ENCODE data around the gene PIK3C2G. TPM values are rescaled to one million over a fixed set of nuclear protein-coding genes. Genes with fewer than 3 reads are reported as not detected.

PIK3C2G gene
- total RNA-seq, 1 experiment from 2014 or later, result not detected

GRCh38 chr12:18258929-18259328 is 2.4 kb upstream of the PIK3C2G start:
- no peaks in the 10 kb centered on the region for H3K4me1 ChIP-seq (replicated peaks)
- H3K9me3 ChIP-seq (replicated peaks), result no peaks in the 10 kb centered on the region
- no peak for DNase-seq (ENCODE audit: low read depth in 1 of 2, low spot score in 2 of 2)
- H3K36me3 ChIP-seq, result no peaks in the 10 kb centered on the region
- H3K27ac ChIP-seq, result no peak overlapping the region
- H3K4me3 ChIP-seq, result no peak overlapping the region
- no peaks in the 10 kb centered on the region for H3K27me3 ChIP-seq (replicated peaks)

- Histone ChIP-seq H3K36me3 (no peaks in the 10 kb centered on the region), H3K4me1 (replicated peaks) (no peaks in the 10 kb centered on the region), H3K4me3 (no peak overlapping the region), H3K27me3 (replicated peaks) (no peaks in the 10 kb centered on the region), H3K9me3 (replicated peaks) (no peaks in the 10 kb centered on the region), H3K27ac (no peak overlapping the region)
- no peak for DNase-seq (ENCODE audit: low read depth in 1 of 2, low spot score in 2 of 2)
Observed at GRCh38 chr12:18259906-18260682, 1.2 kb upstream of the PIK3C2G start.

GRCh38 chr12:18261906-18262305 is 588 bp downstream of the PIK3C2G start:
- no peak overlapping the region for H3K27ac ChIP-seq
- no peak overlapping the region for H3K4me3 ChIP-seq
- no peaks in the 10 kb centered on the region for H3K4me1 ChIP-seq (replicated peaks)
- H3K27me3 ChIP-seq (replicated peaks), result no peaks in the 10 kb centered on the region
- DNase-seq (ENCODE audit: low read depth in 1 of 2, low spot score in 2 of 2), result no peak
- H3K9me3 ChIP-seq (replicated peaks), result no peaks in the 10 kb centered on the region
- H3K36me3 ChIP-seq, result no peaks in the 10 kb centered on the region

- Histone ChIP-seq H3K4me1 (replicated peaks) (no peaks in the 10 kb centered on the region), H3K27ac (no peak overlapping the region), H3K36me3 (no peaks in the 10 kb centered on the region), H3K9me3 (replicated peaks) (no peaks in the 10 kb centered on the region), H3K4me3 (no peak overlapping the region), H3K27me3 (replicated peaks) (no peaks in the 10 kb centered on the region)
- no peak for DNase-seq (ENCODE audit: low read depth in 1 of 2, low spot score in 2 of 2)
Observed at GRCh38 chr12:18262514-18262913, 1.2 kb downstream of the PIK3C2G start.

- Histone ChIP-seq H3K27ac (no peak overlapping the region), H3K4me1 (replicated peaks) (no peaks in the 10 kb centered on the region), H3K9me3 (replicated peaks) (no peaks in the 10 kb centered on the region), H3K4me3 (no peak overlapping the region), H3K27me3 (replicated peaks) (no peaks in the 10 kb centered on the region), H3K36me3 (no peaks in the 10 kb centered on the region)
- no peak for DNase-seq (ENCODE audit: low read depth in 1 of 2, low spot score in 2 of 2)
Observed at GRCh38 chr12:18264581-18265075, 3.3 kb downstream of the PIK3C2G start.

GRCh38 chr12:18267427-18268099 is 6.2 kb downstream of the PIK3C2G start:
- Histone ChIP-seq H3K9me3 (replicated peaks) (no peaks in the 10 kb centered on the region), H3K36me3 (no peaks in the 10 kb centered on the region), H3K27me3 (replicated peaks) (no peaks in the 10 kb centered on the region), H3K4me3 (no peak overlapping the region), H3K4me1 (replicated peaks) (no peaks in the 10 kb centered on the region), H3K27ac (no peak overlapping the region)
- no peak for DNase-seq (ENCODE audit: low read depth in 1 of 2, low spot score in 2 of 2)

- H3K9me3 ChIP-seq (replicated peaks), result no peaks in the 10 kb centered on the region
- no peak overlapping the region for H3K27ac ChIP-seq
- no peaks in the 10 kb centered on the region for H3K4me1 ChIP-seq (replicated peaks)
- H3K27me3 ChIP-seq (replicated peaks), result no peaks in the 10 kb centered on the region
- H3K36me3 ChIP-seq, result no peaks in the 10 kb centered on the region
- DNase-seq (ENCODE audit: low read depth in 1 of 2, low spot score in 2 of 2), result no peak
- no peak overlapping the region for H3K4me3 ChIP-seq
Observed at GRCh38 chr12:18270958-18271460, 9.7 kb downstream of the PIK3C2G start.

GRCh38 chr12:18275981-18276380 is 14.7 kb downstream of the PIK3C2G start:
- DNase-seq (ENCODE audit: low read depth in 1 of 2, low spot score in 2 of 2), result no peak
- Histone ChIP-seq H3K9me3 (replicated peaks) (no peaks in the 10 kb centered on the region), H3K27me3 (replicated peaks) (no peaks in the 10 kb centered on the region), H3K27ac (no peak overlapping the region), H3K4me1 (replicated peaks) (no peaks in the 10 kb centered on the region), H3K4me3 (no peak overlapping the region), H3K36me3 (no peaks in the 10 kb centered on the region)

GRCh38 chr12:18277196-18277595 is 15.9 kb downstream of the PIK3C2G start:
- H3K27ac ChIP-seq, result no peak overlapping the region

GRCh38 chr12:18280728-18281127 is 19.4 kb downstream of the PIK3C2G start:
- no peaks in the 10 kb centered on the region for H3K9me3 ChIP-seq (replicated peaks)
- no peak overlapping the region for H3K4me3 ChIP-seq

More at GRCh38 chr12:18277196-18277595, 15.9 kb downstream of the PIK3C2G start:
- DNase-seq (ENCODE audit: low read depth in 1 of 2, low spot score in 2 of 2), result no peak
- Histone ChIP-seq H3K9me3 (replicated peaks) (no peaks in the 10 kb centered on the region), H3K27me3 (replicated peaks) (no peaks in the 10 kb centered on the region), H3K36me3 (no peaks in the 10 kb centered on the region), H3K4me1 (replicated peaks) (no peaks in the 10 kb centered on the region), H3K4me3 (no peak overlapping the region)

GRCh38 chr12:18281941-18282340 is 20.6 kb downstream of the PIK3C2G start:
- H3K4me1 ChIP-seq (replicated peaks), result no peaks in the 10 kb centered on the region
- no peak overlapping the region for H3K27ac ChIP-seq
- H3K9me3 ChIP-seq (replicated peaks), result no peaks in the 10 kb centered on the region
- no peak overlapping the region for H3K4me3 ChIP-seq
- no peak for DNase-seq (ENCODE audit: low read depth in 1 of 2, low spot score in 2 of 2)
- H3K36me3 ChIP-seq, result no peaks in the 10 kb centered on the region
- H3K27me3 ChIP-seq (replicated peaks), result no peaks in the 10 kb centered on the region

More at GRCh38 chr12:18280728-18281127, 19.4 kb downstream of the PIK3C2G start:
- Histone ChIP-seq H3K4me1 (replicated peaks) (no peaks in the 10 kb centered on the region), H3K27ac (no peak overlapping the region), H3K27me3 (replicated peaks) (no peaks in the 10 kb centered on the region), H3K36me3 (no peaks in the 10 kb centered on the region)
- no peak for DNase-seq (ENCODE audit: low read depth in 1 of 2, low spot score in 2 of 2)

- H3K36me3 ChIP-seq, result no peaks in the 10 kb centered on the region
- H3K27ac ChIP-seq, result no peak overlapping the region
- no peak overlapping the region for H3K4me3 ChIP-seq
- H3K4me1 ChIP-seq (replicated peaks), result no peaks in the 10 kb centered on the region
- H3K27me3 ChIP-seq (replicated peaks), result no peaks in the 10 kb centered on the region
- no peak for DNase-seq (ENCODE audit: low read depth in 1 of 2, low spot score in 2 of 2)
- H3K9me3 ChIP-seq (replicated peaks), result no peaks in the 10 kb centered on the region
Observed at GRCh38 chr12:18283831-18284230, 22.5 kb downstream of the PIK3C2G start.

GRCh38 chr12:18284386-18284785 is 23.1 kb downstream of the PIK3C2G start:
- no peak overlapping the region for H3K4me3 ChIP-seq
- H3K36me3 ChIP-seq, result no peaks in the 10 kb centered on the region
- H3K4me1 ChIP-seq (replicated peaks), result no peaks in the 10 kb centered on the region
- H3K9me3 ChIP-seq (replicated peaks), result no peaks in the 10 kb centered on the region
- no peaks in the 10 kb centered on the region for H3K27me3 ChIP-seq (replicated peaks)
- no peak for DNase-seq (ENCODE audit: low read depth in 1 of 2, low spot score in 2 of 2)
- H3K27ac ChIP-seq, result no peak overlapping the region

- H3K27ac ChIP-seq, result no peak overlapping the region
- H3K4me1 ChIP-seq (replicated peaks), result no peaks in the 10 kb centered on the region
- H3K27me3 ChIP-seq (replicated peaks), result no peaks in the 10 kb centered on the region
- DNase-seq (ENCODE audit: low read depth in 1 of 2, low spot score in 2 of 2), result no peak
- H3K36me3 ChIP-seq, result no peaks in the 10 kb centered on the region
- no peak overlapping the region for H3K4me3 ChIP-seq
- no peaks in the 10 kb centered on the region for H3K9me3 ChIP-seq (replicated peaks)
Observed at GRCh38 chr12:18285161-18285560, 23.8 kb downstream of the PIK3C2G start.

Data from SJSA1 (cell line).